Measurements from ENCODE around the gene HAPLN3. TPM values are rescaled to one million over a fixed set of nuclear protein-coding genes. Genes with fewer than 3 reads are reported as not detected.
A peak's percentile ranks its signal among the peaks of the same experiment; 100 is the strongest.

HAPLN3 gene
- total RNA-seq, 1 experiment from 2014 or later = 168 TPM

DNA sequence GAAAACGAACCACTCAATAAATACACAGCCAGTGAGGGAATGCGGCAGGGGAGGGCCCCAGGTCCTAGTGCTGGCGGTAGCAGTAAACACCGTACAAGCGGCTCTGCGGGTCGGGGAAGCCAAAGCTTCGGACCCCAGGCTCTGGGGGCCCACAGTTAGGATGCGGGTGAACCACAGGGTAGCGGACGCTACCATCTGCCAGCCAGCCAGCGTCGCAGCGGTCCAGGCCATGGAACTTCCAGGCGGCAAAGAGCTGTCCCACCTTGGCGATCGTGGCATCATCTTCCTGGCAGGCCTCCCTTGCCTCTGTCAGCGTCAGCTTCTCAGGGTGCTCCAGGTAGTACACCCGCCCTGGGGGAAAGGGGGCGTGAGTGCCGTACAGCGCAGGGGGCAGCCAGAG lies 17.4 kb downstream of the HAPLN3 start:
- no TSS peak for BruUV-seq (replicated peaks)
- intact Hi-C loops (cut with micrococcal nuclease; ENCODE audit: unreplicated experiment) = loop anchor here (5.0 kb wide), 1 partner anchor 299 kb away; no protein-coding TSS in a partner anchor
- CTCF ChIA-PET = interaction anchor here (0.5 to 1.6 kb wide), 2 partner anchors 27 to 359 kb away, joined by 3 to 4 read pairs; no protein-coding TSS in a partner anchor
- in situ Hi-C loops (cut with HindIII; ENCODE audit: low pct_unique_long_range_greater_than_20kb, low sequenced_read_pairs) = no loop called here
- H3K27ac ChIP-seq (ENCODE audit: low read length) = no peak overlapping the region
- POLR2A ChIA-PET = no interaction called here
- H3K27me3 ChIP-seq (ENCODE audit: control insufficient read depth, insufficient read depth, low read length) = no peaks in the 10 kb centered on the region
- H3K4me3 ChIP-seq (ENCODE audit: low read depth in 2 of 2, low read length in 2 of 2) = no peak overlapping the region
- DNase-seq (ENCODE audit: low read depth, low spot score) (no peak), ATAC-seq (no peak)
- no peaks in the 10 kb centered on the region for H3K4me1 ChIP-seq (ENCODE audit: control insufficient read depth, insufficient read depth, low read length)
- TF ChIP-seq SIN3A (IDR thresholded peaks at IDR 0.05; ENCODE audit: borderline replicate concordance, insufficient read depth, low read depth, low read length) (no peak), POLR2AphosphoS5 (IDR thresholded peaks at IDR 0.05; ENCODE audit: low read depth, low read length) (no peak), TCF7L2 (IDR thresholded peaks at IDR 0.05; ENCODE audit: low read depth, low read length) (no peak)
- TF ChIP-seq, protein P1, sequence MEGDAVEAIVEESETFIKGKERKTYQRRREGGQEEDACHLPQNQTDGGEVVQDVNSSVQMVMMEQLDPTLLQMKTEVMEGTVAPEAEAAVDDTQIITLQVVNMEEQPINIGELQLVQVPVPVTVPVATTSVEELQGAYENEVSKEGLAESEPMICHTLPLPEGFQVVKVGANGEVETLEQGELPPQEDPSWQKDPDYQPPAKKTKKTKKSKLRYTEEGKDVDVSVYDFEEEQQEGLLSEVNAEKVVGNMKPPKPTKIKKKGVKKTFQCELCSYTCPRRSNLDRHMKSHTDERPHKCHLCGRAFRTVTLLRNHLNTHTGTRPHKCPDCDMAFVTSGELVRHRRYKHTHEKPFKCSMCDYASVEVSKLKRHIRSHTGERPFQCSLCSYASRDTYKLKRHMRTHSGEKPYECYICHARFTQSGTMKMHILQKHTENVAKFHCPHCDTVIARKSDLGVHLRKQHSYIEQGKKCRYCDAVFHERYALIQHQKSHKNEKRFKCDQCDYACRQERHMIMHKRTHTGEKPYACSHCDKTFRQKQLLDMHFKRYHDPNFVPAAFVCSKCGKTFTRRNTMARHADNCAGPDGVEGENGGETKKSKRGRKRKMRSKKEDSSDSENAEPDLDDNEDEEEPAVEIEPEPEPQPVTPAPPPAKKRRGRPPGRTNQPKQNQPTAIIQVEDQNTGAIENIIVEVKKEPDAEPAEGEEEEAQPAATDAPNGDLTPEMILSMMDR (IDR thresholded peaks at IDR 0.05) = no peak
- TF ChIP-seq, protein P2, sequence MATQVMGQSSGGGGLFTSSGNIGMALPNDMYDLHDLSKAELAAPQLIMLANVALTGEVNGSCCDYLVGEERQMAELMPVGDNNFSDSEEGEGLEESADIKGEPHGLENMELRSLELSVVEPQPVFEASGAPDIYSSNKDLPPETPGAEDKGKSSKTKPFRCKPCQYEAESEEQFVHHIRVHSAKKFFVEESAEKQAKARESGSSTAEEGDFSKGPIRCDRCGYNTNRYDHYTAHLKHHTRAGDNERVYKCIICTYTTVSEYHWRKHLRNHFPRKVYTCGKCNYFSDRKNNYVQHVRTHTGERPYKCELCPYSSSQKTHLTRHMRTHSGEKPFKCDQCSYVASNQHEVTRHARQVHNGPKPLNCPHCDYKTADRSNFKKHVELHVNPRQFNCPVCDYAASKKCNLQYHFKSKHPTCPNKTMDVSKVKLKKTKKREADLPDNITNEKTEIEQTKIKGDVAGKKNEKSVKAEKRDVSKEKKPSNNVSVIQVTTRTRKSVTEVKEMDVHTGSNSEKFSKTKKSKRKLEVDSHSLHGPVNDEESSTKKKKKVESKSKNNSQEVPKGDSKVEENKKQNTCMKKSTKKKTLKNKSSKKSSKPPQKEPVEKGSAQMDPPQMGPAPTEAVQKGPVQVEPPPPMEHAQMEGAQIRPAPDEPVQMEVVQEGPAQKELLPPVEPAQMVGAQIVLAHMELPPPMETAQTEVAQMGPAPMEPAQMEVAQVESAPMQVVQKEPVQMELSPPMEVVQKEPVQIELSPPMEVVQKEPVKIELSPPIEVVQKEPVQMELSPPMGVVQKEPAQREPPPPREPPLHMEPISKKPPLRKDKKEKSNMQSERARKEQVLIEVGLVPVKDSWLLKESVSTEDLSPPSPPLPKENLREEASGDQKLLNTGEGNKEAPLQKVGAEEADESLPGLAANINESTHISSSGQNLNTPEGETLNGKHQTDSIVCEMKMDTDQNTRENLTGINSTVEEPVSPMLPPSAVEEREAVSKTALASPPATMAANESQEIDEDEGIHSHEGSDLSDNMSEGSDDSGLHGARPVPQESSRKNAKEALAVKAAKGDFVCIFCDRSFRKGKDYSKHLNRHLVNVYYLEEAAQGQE (IDR thresholded peaks at IDR 0.05; ENCODE audit: insufficient read depth in 1 of 2, low read depth in 2 of 2, low read length in 1 of 2) = no peak
- H3K36me3 ChIP-seq (ENCODE audit: control insufficient read depth, insufficient read depth, low read length) = peaks cover 4% of the 10 kb centered on the region
- H3K9me3 ChIP-seq (ENCODE audit: control insufficient read depth, insufficient read depth, low read depth, low read length) = no peaks in the 10 kb centered on the region

DNA sequence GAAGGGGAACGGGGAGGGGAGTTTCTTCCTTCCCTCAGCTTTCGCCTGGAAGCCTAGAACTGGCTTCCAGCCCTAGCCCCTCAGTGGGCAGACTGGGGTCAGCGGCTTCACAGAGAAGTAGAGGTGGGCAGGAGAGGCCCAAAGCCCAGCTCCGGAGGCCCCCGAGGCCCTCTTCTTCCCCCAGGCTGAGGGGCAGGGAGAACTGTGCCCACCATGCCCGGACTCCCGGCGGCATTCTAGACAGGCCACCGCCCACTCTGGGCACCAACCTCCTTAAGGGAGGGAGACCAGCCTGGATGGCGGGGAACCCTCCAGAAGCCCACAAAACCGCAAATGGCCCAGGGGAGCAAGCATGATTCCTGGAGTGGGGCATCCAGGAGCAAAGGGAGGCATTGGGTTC lies 17.9 kb downstream of the HAPLN3 start:
- H3K27ac ChIP-seq (ENCODE audit: low read length) = no peak overlapping the region
- POLR2A ChIA-PET = no interaction called here
- peaks cover 4% of the 10 kb centered on the region for H3K36me3 ChIP-seq (ENCODE audit: control insufficient read depth, insufficient read depth, low read length)
- intact Hi-C loops (cut with micrococcal nuclease; ENCODE audit: unreplicated experiment) = loop anchor here (5.0 kb wide), 1 partner anchor 300 kb away; no protein-coding TSS in a partner anchor
- in situ Hi-C loops (cut with HindIII; ENCODE audit: low pct_unique_long_range_greater_than_20kb, low sequenced_read_pairs) = no loop called here
- H3K4me1 ChIP-seq (ENCODE audit: control insufficient read depth, insufficient read depth, low read length) = peaks cover 1% of the 10 kb centered on the region; the same call in 1 of the 2 replicates
- no peaks in the 10 kb centered on the region for H3K27me3 ChIP-seq (ENCODE audit: control insufficient read depth, insufficient read depth, low read length)
- H3K9me3 ChIP-seq (ENCODE audit: control insufficient read depth, insufficient read depth, low read depth, low read length) = no peaks in the 10 kb centered on the region
- TSS peak; percentile 77 for BruUV-seq (replicated peaks)
- DNase-seq (ENCODE audit: low read depth, low spot score) = no peak
- CTCF ChIA-PET = no interaction called here
- H3K4me3 ChIP-seq (ENCODE audit: low read depth in 2 of 2, low read length in 2 of 2) = no peak overlapping the region
- ATAC-seq = no peak
- no peak for TF ChIP-seq POLR2AphosphoS5 (IDR thresholded peaks at IDR 0.05; ENCODE audit: low read depth, low read length)
- TF ChIP-seq, protein P1 (IDR thresholded peaks at IDR 0.05) = no peak
- TF ChIP-seq, protein P2 (IDR thresholded peaks at IDR 0.05; ENCODE audit: insufficient read depth in 1 of 2, low read depth in 2 of 2, low read length in 1 of 2) = no peak
- no peak for TF ChIP-seq TCF7L2 (IDR thresholded peaks at IDR 0.05; ENCODE audit: low read depth, low read length)
- TF ChIP-seq SIN3A (IDR thresholded peaks at IDR 0.05; ENCODE audit: borderline replicate concordance, insufficient read depth, low read depth, low read length) = no peak
